Prostate gland (tissue), 2 donors: ENCODE data around the gene INSIG1.

Experiments
- CTCF ChIP-seq, 4 experiments: fragments of 200-600 bp in 2 of 4; fragments of 450-650 bp in 2 of 4; sonication (generic) in 2 of 4; IDR thresholded peaks; 1 replicate in 3 of 4; 2 replicates in 1 of 4; pipeline ENCODE4 v1.5.1; 2016 to 2019; ENCODE audit warnings: antibody characterized with exemption in 4 of 4, mild to moderate bottlenecking in 2 of 4, moderate library complexity in 2 of 4
- POLR2A ChIP-seq: fragments of 450-650 bp; IDR thresholded peaks from one replicate; pipeline ENCODE4 v1.6.1; 2016; ENCODE audit warnings: antibody characterized with exemption, mild to moderate bottlenecking

DNA sequence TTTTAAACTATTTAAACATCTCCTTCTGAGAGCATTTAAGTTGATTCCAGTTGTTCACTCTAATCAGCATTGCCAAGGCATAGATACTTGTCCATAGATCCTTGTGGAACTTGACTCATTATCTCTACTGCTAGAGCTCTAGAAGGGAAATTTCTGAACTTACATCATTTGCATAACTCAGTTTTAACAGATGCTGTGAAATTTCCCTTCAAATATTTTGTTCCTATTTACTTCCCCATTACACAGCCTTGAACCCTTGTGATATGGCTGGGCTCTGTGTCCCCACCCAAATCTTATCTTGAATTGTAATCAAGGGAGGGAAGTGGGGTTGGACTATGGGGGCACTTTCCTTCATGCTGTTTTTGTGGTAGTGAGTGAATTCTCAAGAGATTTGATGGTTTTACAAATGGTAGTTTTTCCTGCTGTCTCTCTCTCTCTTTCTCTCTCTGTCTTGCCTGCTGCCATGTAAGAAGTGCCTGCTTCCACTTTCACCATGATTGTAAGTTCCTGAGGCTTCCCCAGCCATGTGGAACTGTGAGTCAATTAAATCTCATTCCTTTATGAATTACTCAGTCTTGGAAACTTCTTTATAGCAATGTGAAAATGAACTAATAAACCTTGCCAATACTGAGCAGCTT, 25.4 kb downstream of the INSIG1 start:
- no peak for TF ChIP-seq POLR2A
- no peak for TF ChIP-seq CTCF (IDR thresholded peaks at IDR 0.05)
